Measurements from ENCODE around the gene HOXB2.

GRCh38 chr17:48520631-48521079, 24.3 kb downstream of the HOXB2 start:
- no peak for TF ChIP-seq SNAI2 (CRISPR knock-in tag; IDR thresholded peaks at IDR 0.05)
- no peak for TF ChIP-seq ESRRG (CRISPR knock-in tag; IDR thresholded peaks at IDR 0.05)
- no peak for TF ChIP-seq POU6F1 (CRISPR knock-in tag; IDR thresholded peaks at IDR 0.05; ENCODE audit: borderline replicate concordance, low read depth)
- no peak for TF ChIP-seq BACH2 (CRISPR knock-in tag; IDR thresholded peaks at IDR 0.05; ENCODE audit: borderline replicate concordance)
- no peak for TF ChIP-seq CREB5 (CRISPR knock-in tag; IDR thresholded peaks at IDR 0.05; ENCODE audit: low read depth)
- no peak for TF ChIP-seq GLIS3 (CRISPR knock-in tag; IDR thresholded peaks at IDR 0.05)
- TF ChIP-seq ZNF8 (CRISPR knock-in tag; IDR thresholded peaks at IDR 0.05): no peak
- TF ChIP-seq PATZ1 (CRISPR knock-in tag; IDR thresholded peaks at IDR 0.05; ENCODE audit: borderline replicate concordance): no peak
- TF ChIP-seq OSR1 (CRISPR knock-in tag; IDR thresholded peaks at IDR 0.05): no peak
- no peak for TF ChIP-seq ISL1 (CRISPR knock-in tag; IDR thresholded peaks at IDR 0.05)
- no peak for TF ChIP-seq ARNTL (CRISPR knock-in tag; IDR thresholded peaks at IDR 0.05; ENCODE audit: borderline replicate concordance, low read depth)
- TF ChIP-seq ZC3H10 (CRISPR knock-in tag; IDR thresholded peaks at IDR 0.05): no peak
- no peak for TF ChIP-seq TCF4 (CRISPR knock-in tag; IDR thresholded peaks at IDR 0.05; ENCODE audit: borderline replicate concordance)
